Stomach smooth muscle (tissue), 2 donors: Measurements from ENCODE around the gene HCCS.
"Not testable (repeated sequence)": the region's sequence is repeated elsewhere in the genome, so short reads cannot be mapped to it uniquely, and the experiment has no call there.

ENCODE experiments used
- H3K27ac ChIP-seq: one replicate; pipeline ENCODE4 v1.7.0; 2013; ENCODE audit warnings: mild to moderate bottlenecking, low read length, inconsistent platforms
- H3K27me3 ChIP-seq, 2 donors: one replicate each; pipeline ENCODE4 v1.7.0; 2013; ENCODE audit warnings: low read length in 2 of 2; ENCODE audit not compliant: insufficient read depth in 2 of 2, control insufficient read depth in 1 of 2
- H3K36me3 ChIP-seq, 2 donors: one replicate each; pipeline ENCODE4 v1.7.0; 2013; ENCODE audit warnings: low read length in 2 of 2; ENCODE audit not compliant: control insufficient read depth in 2 of 2, insufficient read depth in 2 of 2
- H3K4me1 ChIP-seq: one replicate; pipeline ENCODE4 v1.7.0; 2013; ENCODE audit warnings: low read length; ENCODE audit not compliant: control insufficient read depth, insufficient read depth
- H3K4me3 ChIP-seq, 2 donors: one replicate each; pipeline ENCODE4 v1.7.0; 2013; ENCODE audit warnings: low read length in 2 of 2
- H3K9ac ChIP-seq, 2 donors: one replicate each; pipeline ENCODE4 v1.7.0; 2013; ENCODE audit warnings: low read length in 2 of 2, mild to moderate bottlenecking in 1 of 2
- H3K9me3 ChIP-seq, 2 donors: one replicate each; pipeline ENCODE4 v1.7.0; 2013; ENCODE audit warnings: low read length in 2 of 2; ENCODE audit not compliant: control insufficient read depth in 2 of 2
- donor health status: healthy.
- donor health status: Pancreatic carcinoma.

The HCCS gene

GRCh38 chrX:11119313-11119943, 8.3 kb downstream of the HCCS start:
- H3K4me1 ChIP-seq = no peaks in the 10 kb centered on the region
- no peak overlapping the region for H3K27ac ChIP-seq
- H3K9me3 ChIP-seq = no peaks in the 10 kb centered on the region
- H3K27me3 ChIP-seq = peaks cover 0 to 9% of the 10 kb centered on the region in 2 donors
- H3K4me3 ChIP-seq = no peak overlapping the region
- peaks cover 32 to 37% of the 10 kb centered on the region in 2 donors for H3K36me3 ChIP-seq
- no peak overlapping the region for H3K9ac ChIP-seq

DNA sequence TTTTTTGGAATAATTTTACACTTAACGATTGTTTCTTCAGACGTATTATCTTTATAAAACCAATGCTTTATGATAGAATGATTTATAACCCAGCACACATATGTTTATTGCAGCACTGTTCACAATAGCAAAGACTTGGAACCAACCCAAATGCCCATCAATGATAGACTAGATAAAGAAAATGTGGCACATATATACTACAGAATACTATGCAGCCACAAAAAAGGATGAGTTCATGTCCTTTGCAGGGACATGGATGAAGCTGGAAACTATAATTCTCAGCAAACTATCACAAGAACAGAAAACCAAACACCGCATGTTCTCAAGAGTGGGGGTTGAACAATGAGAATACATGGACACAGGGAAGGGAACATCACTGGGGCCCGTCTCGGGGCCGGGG, 12.0 kb downstream of the HCCS start:
- not testable (repeated sequence) for H3K9me3 ChIP-seq

DNA sequence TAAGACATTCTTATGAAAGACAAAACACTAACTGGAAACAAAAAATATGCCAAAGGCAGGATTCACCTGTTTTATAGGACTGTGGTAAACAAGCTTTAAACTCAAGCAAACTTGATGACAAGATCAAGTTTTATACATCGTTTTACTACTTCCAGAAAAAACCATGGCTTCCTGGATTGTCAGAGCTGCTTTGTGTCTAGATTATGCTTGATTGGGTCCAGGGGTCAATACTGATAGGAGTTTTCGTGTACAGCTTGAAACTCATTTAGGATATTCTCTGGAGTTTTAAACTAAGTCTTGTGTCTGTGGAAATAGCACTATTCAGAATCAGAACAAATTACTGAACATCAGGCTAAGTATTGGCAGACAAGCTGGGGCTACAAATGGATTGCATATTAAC, 13.0 kb downstream of the HCCS start:
- no peaks in the 10 kb centered on the region for H3K4me1 ChIP-seq
- peaks cover 0 to 7% of the 10 kb centered on the region in 2 donors for H3K27me3 ChIP-seq
- H3K36me3 ChIP-seq = peaks cover 10% of the 10 kb centered on the region in 2 donors
- H3K9ac ChIP-seq = no peak overlapping the region
- H3K4me3 ChIP-seq = no peak overlapping the region
- H3K27ac ChIP-seq = no peak overlapping the region
- H3K9me3 ChIP-seq = no peaks in the 10 kb centered on the region

More for the DNA sequence above, 12.0 kb downstream of the HCCS start:
- H3K27me3 ChIP-seq, H3K4me3 ChIP-seq, H3K27ac ChIP-seq, H3K4me1 ChIP-seq, H3K9ac ChIP-seq: not testable (repeated sequence)
- peaks cover 15 to 18% of the 10 kb centered on the region in 2 donors for H3K36me3 ChIP-seq

DNA sequence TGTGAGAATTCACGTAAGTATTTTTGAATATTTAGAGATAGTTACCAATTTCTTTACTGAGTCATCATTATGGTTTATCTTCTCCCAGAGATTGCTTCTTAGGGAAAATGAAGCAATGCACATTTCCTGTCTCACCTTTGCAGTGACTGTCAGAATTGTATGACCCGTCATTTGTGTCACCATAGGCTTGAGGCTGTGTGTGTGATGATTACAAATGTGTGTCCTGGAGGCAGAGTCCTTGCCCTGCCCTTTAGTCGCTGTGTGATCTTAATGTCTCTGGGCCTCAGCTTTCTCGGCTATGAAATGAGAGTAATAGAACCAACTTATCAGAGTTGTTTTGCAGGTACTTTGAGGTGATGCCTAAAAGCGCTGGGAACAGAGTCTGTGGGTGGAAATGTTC, 13.9 kb downstream of the HCCS start:
- Histone ChIP-seq H3K4me3 (no peak overlapping the region), H3K9ac (no peak overlapping the region), H3K36me3 (peaks cover 5 to 9% of the 10 kb centered on the region in 2 donors), H3K4me1 (no peaks in the 10 kb centered on the region), H3K27ac (no peak overlapping the region), H3K9me3 (no peaks in the 10 kb centered on the region), H3K27me3 (peaks cover 0 to 7% of the 10 kb centered on the region in 2 donors)

GRCh38 chrX:11129534-11130105, 18.5 kb downstream of the HCCS start:
- Histone ChIP-seq H3K27me3 (peaks cover 0 to 3% of the 10 kb centered on the region in 2 donors), H3K27ac (no peak overlapping the region), H3K4me3 (no peak overlapping the region), H3K4me1 (no peaks in the 10 kb centered on the region), H3K9ac (no peak overlapping the region), H3K9me3 (no peaks in the 10 kb centered on the region), H3K36me3 (no peaks in the 10 kb centered on the region)

GRCh38 chrX:11130136-11130535, 19.0 kb downstream of the HCCS start:
- H3K27me3 ChIP-seq = peaks cover 0 to 4% of the 10 kb centered on the region in 2 donors
- H3K9ac ChIP-seq = no peak overlapping the region
- no peaks in the 10 kb centered on the region for H3K9me3 ChIP-seq

DNA sequence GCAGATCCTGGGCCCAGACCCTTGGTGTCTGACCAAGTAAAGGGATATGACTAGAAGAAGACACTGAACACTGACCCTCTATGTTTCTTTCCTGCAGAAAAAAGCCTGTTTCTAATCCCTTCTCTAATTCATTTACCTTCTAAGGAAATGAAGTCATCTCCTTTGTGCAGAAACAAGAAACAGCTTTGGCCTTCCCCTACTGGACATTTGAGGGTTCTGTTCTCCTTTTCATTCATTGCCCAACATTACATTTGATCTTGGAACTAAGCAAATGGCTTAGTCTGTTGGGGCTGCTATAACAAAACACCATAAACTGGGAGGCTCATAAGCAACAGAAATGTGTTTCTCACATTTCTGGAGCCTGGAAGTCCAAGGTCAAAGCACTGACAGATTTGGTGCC, 20.0 kb downstream of the HCCS start:
- Histone ChIP-seq H3K4me1 (no peaks in the 10 kb centered on the region), H3K9ac (no peak overlapping the region), H3K27ac (no peak overlapping the region), H3K36me3 (no peaks in the 10 kb centered on the region), H3K27me3 (peaks cover 0 to 4% of the 10 kb centered on the region in 2 donors), H3K4me3 (no peak overlapping the region), H3K9me3 (no peaks in the 10 kb centered on the region)

More at GRCh38 chrX:11130136-11130535, 19.0 kb downstream of the HCCS start:
- no peak overlapping the region for H3K27ac ChIP-seq
- no peaks in the 10 kb centered on the region for H3K36me3 ChIP-seq
- H3K4me3 ChIP-seq = no peak overlapping the region
- H3K4me1 ChIP-seq = no peaks in the 10 kb centered on the region

GRCh38 chrX:11135564-11136185, 24.5 kb downstream of the HCCS start:
- Histone ChIP-seq H3K9ac (no peak overlapping the region), H3K4me1 (no peaks in the 10 kb centered on the region), H3K27ac (no peak overlapping the region), H3K27me3 (peaks cover 0 to 3% of the 10 kb centered on the region in 2 donors), H3K9me3 (no peaks in the 10 kb centered on the region), H3K4me3 (no peak overlapping the region), H3K36me3 (no peaks in the 10 kb centered on the region)

- Histone ChIP-seq H3K9me3 (no peaks in the 10 kb centered on the region), H3K4me1 (no peaks in the 10 kb centered on the region), H3K4me3 (no peak overlapping the region), H3K27ac (no peak overlapping the region), H3K27me3 (peaks cover 0 to 2% of the 10 kb centered on the region in 2 donors), H3K36me3 (no peaks in the 10 kb centered on the region), H3K9ac (no peak overlapping the region)
Observed at GRCh38 chrX:11137543-11138139, 26.5 kb downstream of the HCCS start.

DNA sequence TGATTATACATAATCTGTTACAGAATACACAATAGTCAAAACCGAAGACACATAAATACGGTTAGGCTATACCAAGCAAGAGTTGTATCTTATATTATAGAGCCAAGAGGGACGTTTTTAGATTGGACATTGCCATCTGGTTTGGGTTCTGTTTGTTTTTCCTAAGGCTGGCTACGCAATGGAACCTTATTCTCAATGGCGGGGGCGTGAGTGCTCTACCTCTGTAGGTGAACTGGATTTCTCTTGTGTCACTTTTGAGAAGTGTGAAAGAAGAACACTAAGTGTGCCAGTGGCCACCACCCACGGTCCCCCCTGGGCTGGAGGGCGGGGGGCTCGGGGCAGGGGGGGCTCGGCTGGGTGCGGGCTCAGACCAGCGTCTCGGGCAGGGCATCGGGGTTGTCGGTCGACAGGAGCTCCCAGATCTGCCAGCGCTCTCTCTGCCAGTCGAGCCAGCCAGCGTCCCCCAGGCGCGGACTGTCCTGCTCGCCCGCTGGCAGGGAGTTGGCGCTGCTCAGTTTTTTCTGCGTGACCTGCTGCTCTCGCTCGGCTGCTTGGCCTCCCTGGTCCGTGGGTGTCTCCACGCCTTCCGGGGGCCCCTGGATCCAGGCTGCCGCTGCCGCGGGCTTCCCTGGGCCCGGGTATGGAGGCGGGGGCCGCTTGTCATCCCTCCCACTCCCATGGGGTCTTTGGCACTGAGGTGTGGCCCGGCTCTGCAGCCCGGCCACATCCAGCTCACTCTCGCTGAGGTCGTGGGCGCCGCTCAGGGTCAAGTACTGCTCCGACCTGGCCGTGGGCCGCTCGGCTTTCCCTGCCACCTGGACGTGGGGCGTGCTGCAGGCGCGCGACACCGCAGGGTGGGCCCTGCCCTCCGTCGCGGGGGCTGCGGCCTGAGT, 27.6 kb downstream of the HCCS start:
- H3K27ac ChIP-seq = no peak overlapping the region
- peaks cover 0 to 7% of the 10 kb centered on the region in 2 donors for H3K36me3 ChIP-seq
- peaks cover 0 to 2% of the 10 kb centered on the region in 2 donors for H3K27me3 ChIP-seq
- H3K4me3 ChIP-seq = no peak overlapping the region
- no peaks in the 10 kb centered on the region for H3K9me3 ChIP-seq
- H3K4me1 ChIP-seq = no peaks in the 10 kb centered on the region
- H3K9ac ChIP-seq = no peak overlapping the region
